Stimulated activated CD4-positive, alpha-beta T cell treated with anti-CD3 and anti-CD28 coated beads, Interleukin-2, amount 100 ng/mL, for 24 hours (primary cell): Measurements from ENCODE around the gene CPNE1.
A peak's percentile ranks its signal among the peaks of the same experiment; 100 is the strongest.

Experiments used
- DNase-seq, 2 donors: peaks; one replicate each; pipeline ENCODE4 v3.0.0-alpha.2; 2020

The CPNE1 gene

DNA sequence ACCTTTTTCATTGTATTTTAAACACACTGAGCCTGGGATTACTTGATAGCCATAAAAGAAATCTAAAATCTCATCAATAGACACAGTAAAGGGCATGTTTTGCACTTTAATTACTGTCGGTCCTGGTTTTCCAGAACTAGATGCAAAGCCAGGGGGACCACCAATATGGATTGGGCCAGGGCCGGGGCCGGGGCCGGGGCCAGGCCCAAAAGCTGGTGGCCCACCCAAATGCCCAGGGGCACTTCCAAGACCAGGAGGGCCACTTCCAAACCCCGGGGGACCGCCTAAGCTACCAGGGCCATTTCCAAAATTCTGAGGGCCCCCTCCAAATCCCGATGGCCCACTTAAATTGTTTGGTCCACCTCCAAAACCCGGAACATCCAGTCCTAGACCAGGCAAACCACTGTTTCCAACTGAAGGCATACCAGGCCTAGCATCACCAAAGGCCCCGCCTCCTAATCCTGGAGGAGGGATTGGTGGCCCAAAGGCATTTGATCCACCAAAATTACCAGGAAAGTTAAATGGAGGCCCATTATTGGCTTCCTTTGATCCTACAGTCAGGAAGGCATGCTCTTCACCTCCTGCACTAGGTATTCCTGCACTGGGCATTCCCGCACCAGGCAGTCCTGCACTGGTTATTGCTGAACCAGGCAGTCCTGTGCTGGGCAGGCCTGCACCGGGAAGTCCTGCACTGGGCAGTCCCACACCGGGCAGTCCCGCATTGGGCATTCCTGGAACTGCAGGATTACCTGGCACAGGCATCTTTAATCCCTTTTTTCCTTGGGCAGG is 11.9 kb downstream of the CPNE1 start:
- no peak for DNase-seq

DNA sequence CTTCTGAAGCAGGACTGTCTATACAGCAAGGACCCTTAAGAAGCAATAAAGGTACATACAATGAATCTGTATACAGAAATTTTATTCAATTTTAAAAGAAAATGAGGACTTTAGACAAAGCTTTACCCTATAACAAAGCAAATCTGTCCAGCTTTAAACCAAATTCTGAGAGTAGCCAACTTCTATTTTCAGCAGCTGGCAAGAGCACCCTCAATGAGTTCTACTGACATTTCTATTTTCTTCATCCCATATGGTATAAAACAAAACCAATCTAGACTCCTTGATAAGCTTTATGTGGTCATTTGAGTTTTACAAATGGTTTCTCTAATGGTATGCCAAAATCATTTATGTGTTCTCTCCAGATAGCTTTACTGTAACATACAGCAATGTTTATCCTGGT is 12.7 kb downstream of the CPNE1 start:
- DNase-seq = no peak

DNA sequence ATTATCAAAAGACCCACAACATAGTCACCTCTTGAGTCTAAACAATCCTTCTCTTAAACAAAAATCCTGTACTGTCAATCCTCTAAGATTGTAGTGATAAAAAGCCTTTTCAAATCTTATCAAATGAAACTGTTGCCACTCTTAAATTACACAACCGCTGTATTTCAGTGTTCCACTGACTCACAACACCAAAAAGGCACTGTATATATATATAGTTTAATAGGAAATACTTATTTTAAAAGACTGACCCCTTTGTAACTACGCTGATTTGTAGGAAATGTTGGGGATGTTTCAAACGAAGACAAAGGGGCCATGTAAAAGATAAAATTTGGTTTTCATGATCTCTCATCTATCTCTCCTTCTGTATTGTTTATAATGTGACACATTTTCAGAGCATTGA is 14.1 kb downstream of the CPNE1 start:
- DNase-seq = no peak

- DNase-seq = no peak
These were observed 15.9 kb downstream of the CPNE1 start for GRCh38 chr20:35648836-35649235.

GRCh38 chr20:35644806-35645205 is 19.9 kb downstream of the CPNE1 start:
- no peak for DNase-seq

DNA sequence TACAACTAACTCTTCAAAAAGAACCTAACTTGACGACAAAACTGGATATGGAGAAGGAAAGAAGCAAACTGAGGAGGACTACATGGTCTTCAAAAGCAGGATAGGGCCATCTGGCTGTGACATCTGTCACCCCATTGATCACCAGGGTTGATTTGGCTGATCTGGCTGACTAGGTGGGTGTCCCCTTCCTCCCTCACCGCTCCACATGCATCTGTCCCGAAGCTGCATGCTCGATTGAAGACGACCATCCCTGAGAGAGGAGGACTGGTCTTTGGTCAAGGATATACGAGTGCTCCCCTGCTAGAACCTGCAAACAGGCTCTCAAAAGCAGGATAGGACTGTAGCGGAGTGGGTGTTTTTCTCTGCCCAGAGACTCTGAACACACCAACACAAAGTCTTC is 21.7 kb downstream of the CPNE1 start:
- DNase-seq = no peak

DNA sequence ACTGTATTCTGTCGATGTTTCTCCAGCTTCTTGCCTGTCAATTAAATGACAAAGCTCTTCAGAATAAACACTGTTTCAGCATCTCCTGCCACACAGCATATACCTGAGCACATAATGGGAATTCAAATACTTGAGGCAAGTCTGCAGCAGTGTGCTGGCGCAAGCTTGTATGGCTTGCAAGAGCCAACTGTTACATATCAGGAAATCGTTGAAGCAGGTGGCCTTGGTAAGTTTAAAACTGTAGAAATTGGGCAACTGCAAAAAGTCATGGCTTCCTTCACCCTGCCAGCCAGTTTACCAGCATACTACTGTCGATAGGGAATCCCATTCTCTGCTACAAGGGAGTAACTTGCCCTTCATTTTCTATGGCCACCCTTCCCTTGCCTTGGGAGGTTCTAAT is 23.0 kb downstream of the CPNE1 start:
- DNase-seq = no peak

- DNase-seq = no peak
These were observed 24.0 kb downstream of the CPNE1 start for GRCh38 chr20:35640724-35641123.

DNA sequence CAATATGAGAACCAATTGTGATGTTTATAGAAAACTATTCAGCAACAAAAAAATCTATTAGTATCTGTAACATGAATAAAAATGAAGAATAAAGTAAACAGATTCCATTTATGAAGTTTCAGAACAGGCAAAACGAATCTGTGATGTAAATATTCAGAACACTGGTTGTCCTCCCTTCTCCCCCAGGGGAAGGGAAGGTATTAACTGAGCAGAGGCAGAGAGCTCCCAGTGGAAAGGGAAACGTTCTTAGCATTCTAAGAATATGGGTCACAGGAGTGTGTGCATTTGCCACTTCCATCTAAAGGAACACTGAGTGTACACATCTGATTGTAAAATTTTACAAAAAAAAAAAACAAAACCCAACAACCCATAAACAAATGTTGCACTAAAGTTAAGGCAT is 25.9 kb downstream of the CPNE1 start:
- DNase-seq = no peak

DNA sequence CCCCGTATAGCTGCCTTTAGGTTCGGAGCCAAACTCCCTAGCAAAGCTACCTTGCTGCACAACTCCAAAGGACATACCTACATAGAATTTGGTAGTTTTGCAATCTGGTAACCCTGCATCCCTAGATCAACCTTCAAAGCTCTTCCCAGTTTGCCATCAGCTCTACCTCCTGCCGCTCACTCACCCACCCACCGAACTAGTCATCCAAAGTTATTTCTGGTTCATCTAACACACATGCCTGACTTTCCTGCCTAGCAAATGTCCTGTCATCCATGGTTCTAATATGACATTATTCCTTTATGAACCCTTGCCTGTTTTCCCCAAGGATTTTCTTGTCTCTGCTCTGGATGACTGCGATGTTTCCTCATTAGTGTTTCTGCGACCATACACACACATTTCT is 27.4 kb downstream of the CPNE1 start:
- no peak for DNase-seq

GRCh38 chr20:35636095-35636494 is 28.6 kb downstream of the CPNE1 start:
- no peak for DNase-seq

- no peak for DNase-seq
These were observed 29.0 kb downstream of the CPNE1 start for GRCh38 chr20:35635652-35636051.

DNA sequence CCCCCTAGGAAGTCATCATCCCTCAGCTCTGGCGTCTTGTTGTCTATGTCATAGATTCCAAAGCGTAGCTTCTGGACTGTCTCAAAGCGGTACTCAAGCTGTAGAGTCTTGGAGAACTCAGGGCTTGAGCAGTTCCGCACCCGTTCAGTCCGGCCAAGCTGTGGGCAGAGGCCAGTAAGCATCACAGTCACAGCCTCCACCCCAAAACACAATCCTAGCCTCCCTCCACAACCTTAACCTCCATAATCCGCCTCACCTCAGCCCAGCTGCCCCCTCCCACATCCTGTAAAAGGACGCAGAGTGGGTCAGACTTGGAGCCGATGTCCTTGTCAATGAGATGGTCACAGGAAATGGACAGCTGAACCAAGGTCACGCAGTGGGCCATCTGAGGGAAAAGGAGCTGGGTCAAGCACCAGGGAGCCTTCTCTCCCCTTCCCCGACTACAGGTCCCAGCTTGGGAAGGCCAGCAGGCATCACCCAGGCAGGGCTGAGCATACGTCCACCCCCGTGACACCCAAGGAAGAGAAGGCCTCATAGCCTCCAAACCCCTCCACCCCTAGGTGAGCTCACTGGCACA is 32.1 kb downstream of the CPNE1 start:
- DNase-seq = no peak

GRCh38 chr20:35630636-35631035 is 34.1 kb downstream of the CPNE1 start:
- DNase-seq = no peak

DNA sequence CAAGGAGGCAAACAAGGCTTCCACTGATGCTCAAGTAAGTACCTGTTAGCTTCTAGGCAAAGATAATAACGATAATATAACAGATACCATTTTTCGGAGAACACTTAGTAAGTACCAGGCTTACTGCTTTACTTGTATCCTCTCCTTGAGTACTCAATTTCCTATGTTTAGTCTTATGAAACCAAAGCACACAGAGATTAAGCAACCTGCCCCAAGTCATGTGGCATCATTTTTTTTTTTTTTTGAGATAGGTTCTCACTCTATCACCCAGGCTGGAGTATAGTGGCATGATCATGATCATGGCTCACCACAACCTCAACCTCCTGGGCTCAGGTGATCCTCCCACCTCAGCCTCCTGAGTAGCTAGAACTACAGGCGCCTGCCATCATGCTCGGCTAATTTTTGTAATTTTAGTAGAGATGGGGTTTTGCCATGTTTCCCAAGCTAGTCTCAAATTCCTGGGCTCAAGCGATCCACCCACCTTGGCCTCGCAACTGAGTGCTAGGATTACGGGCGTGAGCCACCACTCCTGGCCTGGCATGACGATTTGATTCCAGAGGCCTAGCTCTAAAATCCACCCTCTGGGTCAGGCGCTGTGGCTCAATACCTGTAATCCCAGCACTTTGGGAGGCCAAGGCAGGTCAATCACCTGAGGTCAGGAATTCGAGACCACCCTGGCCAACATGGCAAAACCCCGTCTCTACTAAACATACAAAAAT is 35.1 kb downstream of the CPNE1 start:
- no peak for DNase-seq

- DNase-seq = no peak
These were observed 37.6 kb downstream of the CPNE1 start for GRCh38 chr20:35627121-35627520.

GRCh38 chr20:35626386-35627001 is 38.2 kb downstream of the CPNE1 start:
- peak in 1 of 2 donors; percentile 13 for DNase-seq

- DNase-seq = peak in 1 of 2 donors; percentile 9
These were observed 38.9 kb downstream of the CPNE1 start for GRCh38 chr20:35625584-35626385.

DNA sequence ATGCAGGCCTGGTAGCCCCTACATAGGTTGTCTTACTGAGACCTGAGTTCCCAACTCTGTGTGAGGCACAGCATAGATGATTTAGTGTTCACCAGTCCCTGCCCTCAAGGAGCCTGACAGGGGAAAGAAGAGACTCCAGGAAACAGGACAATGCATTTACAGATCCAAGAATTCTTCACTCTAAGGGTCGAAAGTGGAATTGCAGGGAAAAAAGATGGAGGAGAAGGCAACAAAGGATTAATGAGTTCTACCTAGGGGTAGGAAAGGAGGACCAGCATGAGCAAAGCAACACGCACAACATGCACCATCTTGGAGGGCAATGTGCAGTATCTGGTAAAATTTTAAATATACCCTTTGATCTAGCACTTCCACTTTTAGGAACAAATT is 43.1 kb downstream of the CPNE1 start:
- DNase-seq = no peak

DNA sequence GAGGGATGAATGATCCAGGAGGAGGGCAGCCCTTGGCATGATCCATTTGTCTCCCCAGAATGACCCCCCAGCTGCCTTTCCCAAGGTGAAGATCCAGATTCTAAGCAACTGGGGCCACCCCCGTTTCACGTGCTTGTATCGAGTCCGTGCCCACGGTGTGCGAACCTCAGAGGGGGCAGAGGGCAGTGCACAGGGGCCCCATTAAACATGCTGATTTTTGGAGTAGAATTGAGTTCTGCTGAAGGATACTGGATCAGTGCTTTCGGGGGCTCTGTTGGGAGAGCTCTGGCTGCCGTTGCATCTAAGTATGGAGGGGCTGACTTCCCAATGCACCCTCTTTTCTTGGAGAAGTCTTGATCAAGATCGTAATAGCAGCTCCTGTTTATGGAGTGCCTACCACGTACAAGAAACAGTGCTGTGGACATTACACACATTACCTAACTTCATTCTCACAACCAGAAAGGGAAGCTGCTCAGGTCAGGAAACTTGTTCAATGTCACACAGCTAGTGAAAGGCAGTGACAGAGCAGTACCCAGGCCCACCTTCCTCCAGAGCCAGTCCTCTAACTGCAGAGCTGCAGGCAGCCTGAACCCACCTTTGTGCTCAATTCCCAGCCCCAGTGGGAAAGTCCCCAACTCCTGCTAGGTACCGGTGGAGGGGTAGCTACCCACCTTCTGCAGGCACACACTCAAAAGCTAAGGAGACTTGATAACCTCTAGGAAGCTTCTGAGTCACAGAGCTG is 43.7 kb downstream of the CPNE1 start:
- no peak for DNase-seq

DNA sequence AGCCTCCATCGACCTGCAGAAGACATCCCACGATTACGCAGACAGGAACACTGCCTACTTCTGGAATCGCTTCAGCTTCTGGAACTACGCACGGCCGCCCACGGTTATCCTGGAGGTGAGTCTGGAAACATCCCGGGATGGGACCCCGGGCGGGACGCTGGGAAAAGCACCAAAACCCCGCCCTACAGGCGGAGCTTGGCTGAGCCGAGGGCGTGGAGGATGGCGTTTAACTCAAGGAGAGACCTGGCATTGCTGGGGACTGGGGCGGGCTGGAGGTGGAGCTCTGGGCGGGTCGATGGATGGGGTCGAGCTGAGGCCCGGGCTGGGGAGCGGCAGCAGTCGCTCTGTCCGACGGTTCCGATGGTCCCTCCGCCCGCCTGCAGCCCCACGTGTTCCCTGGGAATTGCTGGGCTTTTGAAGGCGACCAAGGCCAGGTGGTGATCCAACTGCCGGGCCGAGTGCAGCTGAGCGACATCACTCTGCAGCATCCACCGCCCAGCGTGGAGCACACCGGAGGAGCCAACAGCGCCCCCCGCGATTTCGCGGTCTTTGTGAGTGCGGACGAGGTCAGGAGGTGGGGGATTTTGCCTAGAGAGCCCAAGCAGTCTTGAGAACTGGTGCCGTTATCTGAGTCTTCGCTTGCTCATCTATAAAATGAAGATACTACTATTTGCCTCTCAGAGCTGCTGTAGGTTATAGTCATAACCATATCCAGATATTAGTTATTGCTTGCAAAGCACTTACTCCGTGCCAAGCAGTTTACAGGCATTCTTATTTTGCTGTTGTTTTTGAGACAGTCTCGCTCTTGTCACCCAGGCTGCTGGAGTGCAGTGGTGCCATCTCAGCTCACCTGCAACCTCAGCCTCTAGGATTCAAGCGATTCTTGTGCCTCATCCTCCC is 45.3 kb downstream of the CPNE1 start:
- DNase-seq = peak; percentile 84 to 85
